H1 (cell line): Measurements from ENCODE around the gene EN2. TPM values are rescaled to one million over a fixed set of nuclear protein-coding genes. Genes with fewer than 3 reads are reported as not detected.
A peak's percentile ranks its signal among the peaks of the same experiment; 100 is the strongest.

Experiments used
- CTCF ChIA-PET: fragments of 300-600 bp; sonication (Branson Sonifier 250); formaldehyde crosslinking; loops from one replicate; lab custom pipeline; 2021; ENCODE audit not compliant: partially characterized antibody; lab: Charles Lee
- POLR2A ChIA-PET: fragments of 300-600 bp; sonication (Branson Sonifier 250); formaldehyde crosslinking; loops from one replicate; lab custom pipeline; 2021; ENCODE audit warnings: inconsistent platforms; ENCODE audit not compliant: partially characterized antibody; lab: Charles Lee
- DNase-seq, 2 experiments: peaks; one replicate each; pipeline versions ENCODE4 v3.0.0 to v3.0.0-alpha.2; 2010 to 2022; ENCODE audit warnings: low spot score in 2 of 2, low read depth in 1 of 2, mixed read lengths in 1 of 2
- FAIRE-seq: peaks from 2 replicates; lab custom pipeline; 2011; peaks lifted over from hg19 to GRCh38; lab: Jason Lieb, UNC
- H2AFZ ChIP-seq: 2 replicates; pipeline ENCODE4 v1.8.1; 2012; ENCODE audit warnings: low read length, inconsistent platforms
- H2AK5ac ChIP-seq: 2 replicates; pipeline ENCODE4 v1.6.1; 2013; ENCODE audit warnings: low read depth, low read length
- H2BK120ac ChIP-seq: replicated peaks from 2 replicates; pipeline ENCODE3; 2013; ENCODE audit warnings: low read depth, low read length, inconsistent platforms
- H2BK12ac ChIP-seq: 2 replicates; pipeline ENCODE4 v1.6.1; 2013; ENCODE audit warnings: low read depth, low read length
- H2BK15ac ChIP-seq: 2 replicates; pipeline ENCODE4 v1.6.1; 2013; ENCODE audit warnings: low read length
- H2BK20ac ChIP-seq: 2 replicates; pipeline ENCODE4 v1.6.1; 2013; ENCODE audit warnings: low read length
- H2BK5ac ChIP-seq: 2 replicates; pipeline ENCODE4 v1.6.1; 2013; ENCODE audit warnings: low read depth, low read length
- H3K14ac ChIP-seq: 2 replicates; pipeline ENCODE4 v1.6.1; 2013; ENCODE audit warnings: inconsistent platforms; ENCODE audit not compliant: insufficient read length
- H3K18ac ChIP-seq: 2 replicates; pipeline ENCODE4 v1.6.1; 2013; ENCODE audit warnings: low read length; ENCODE audit errors: extremely low read depth
- H3K23ac ChIP-seq: 2 replicates; pipeline ENCODE4 v1.6.1; 2013; ENCODE audit warnings: inconsistent platforms; ENCODE audit not compliant: insufficient read length
- H3K23me2 ChIP-seq: 2 replicates; pipeline ENCODE4 v1.6.1; 2013; ENCODE audit warnings: low read depth, low read length
- H3K27ac ChIP-seq: 2 replicates; pipeline ENCODE4 v1.6.1; 2011; ENCODE audit warnings: low read depth, low read length, inconsistent platforms
- H3K27me3 ChIP-seq, 4 experiments: replicated peaks in 1 of 4; 1 replicate in 1 of 4; 2 replicates in 3 of 4; pipeline versions ENCODE4 v1.6.1 to v1.8.1; 2011 to 2013; ENCODE audit warnings: low read length in 3 of 4, mild to moderate bottlenecking in 3 of 4, inconsistent platforms in 2 of 4, mixed read lengths in 2 of 4, moderate library complexity in 1 of 4; ENCODE audit not compliant: control insufficient read depth in 3 of 4, insufficient read depth in 3 of 4; ENCODE audit errors: extremely low read depth in 1 of 4
- H3K36me3 ChIP-seq, 4 experiments: 2 replicates each; pipeline versions ENCODE4 v1.6.1 to v1.8.1; 2011 to 2013; ENCODE audit warnings: mild to moderate bottlenecking in 4 of 4, low read length in 3 of 4, moderate library complexity in 2 of 4, control low read depth in 1 of 4, inconsistent platforms in 1 of 4; ENCODE audit not compliant: insufficient read depth in 4 of 4, control insufficient read depth in 2 of 4
- H3K4ac ChIP-seq: replicated peaks from 2 replicates; pipeline ENCODE3; 2013; ENCODE audit warnings: low read length, low read depth, mixed read lengths, inconsistent platforms; ENCODE audit not compliant: insufficient read length
- H3K4me1 ChIP-seq, 4 experiments: replicated peaks in 1 of 4; 1 replicate in 1 of 4; 2 replicates in 3 of 4; pipeline versions ENCODE4 v1.6.1 to v1.8.1; 2011 to 2013; ENCODE audit warnings: low read length in 3 of 4, inconsistent platforms in 2 of 4, mixed read lengths in 1 of 4; ENCODE audit not compliant: insufficient read depth in 4 of 4, control insufficient read depth in 3 of 4
- H3K4me2 ChIP-seq, 2 experiments: 2 replicates each; pipeline versions ENCODE4 v1.6.1 to v1.8.1; 2011 to 2013; ENCODE audit warnings: low read depth in 2 of 2, low read length in 2 of 2, control low read depth in 1 of 2, inconsistent platforms in 1 of 2, mild to moderate bottlenecking in 1 of 2; ENCODE audit not compliant: insufficient read depth in 1 of 2
- H3K4me3 ChIP-seq, 4 experiments: fragments of 200-600, 300-600 bp in 1 of 4; sonication (generic), shearing (Covaris generic), sonication (Bioruptor Twin) in 1 of 4; 2 replicates each; pipeline versions ENCODE4 v1.5.1 to v1.8.1; 2011 to 2016; ENCODE audit warnings: low read length in 4 of 4, low read depth in 3 of 4, control low read depth in 2 of 4, inconsistent platforms in 2 of 4, mild to moderate bottlenecking in 2 of 4, mixed read lengths in 1 of 4, moderate library complexity in 1 of 4; ENCODE audit not compliant: insufficient read depth in 2 of 4; ENCODE audit errors: extremely low read depth in 1 of 4
- H3K56ac ChIP-seq: replicated peaks from 2 replicates; pipeline ENCODE3; 2013; ENCODE audit warnings: low read depth, mild to moderate bottlenecking, mixed read lengths, low read length, inconsistent platforms; ENCODE audit not compliant: insufficient read length
- H3K79me1 ChIP-seq: 2 replicates; pipeline ENCODE4 v1.6.1; 2013; ENCODE audit warnings: low read depth, low read length, control low read depth
- H3K79me2 ChIP-seq, 2 experiments: 2 replicates each; pipeline versions ENCODE4 v1.6.1 to v1.8.1; 2012 to 2013; ENCODE audit warnings: low read length in 2 of 2, mild to moderate bottlenecking in 2 of 2, inconsistent platforms in 1 of 2; ENCODE audit not compliant: insufficient read depth in 2 of 2, control insufficient read depth in 1 of 2
- H3K9ac ChIP-seq, 4 experiments: replicated peaks in 1 of 4; 1 replicate in 1 of 4; 2 replicates in 3 of 4; pipeline versions ENCODE4 v1.6.1 to v1.8.1; 2011 to 2013; ENCODE audit warnings: low read depth in 3 of 4, low read length in 3 of 4, control low read depth in 2 of 4, mild to moderate bottlenecking in 2 of 4, moderate library complexity in 2 of 4, inconsistent platforms in 1 of 4; ENCODE audit errors: extremely low read depth in 1 of 4
- H3K9me3 ChIP-seq, 2 experiments: 2 replicates each; pipeline versions ENCODE4 v1.6.1 to v1.8.1; 2012 to 2013; ENCODE audit warnings: mild to moderate bottlenecking in 2 of 2, moderate library complexity in 2 of 2, control low read depth in 1 of 2, inconsistent platforms in 1 of 2, low read depth in 1 of 2, low read length in 1 of 2, mixed read lengths in 1 of 2; ENCODE audit not compliant: insufficient read depth in 2 of 2
- H4K20me1 ChIP-seq, 2 experiments: replicated peaks in 1 of 2; 2 replicates each; pipeline versions ENCODE3 to v1.8.1; 2011 to 2013; ENCODE audit warnings: inconsistent platforms in 2 of 2, low read length in 2 of 2, mild to moderate bottlenecking in 1 of 2; ENCODE audit not compliant: insufficient read depth in 2 of 2, control insufficient read depth in 1 of 2
- H4K5ac ChIP-seq: 2 replicates; pipeline ENCODE4 v1.6.1; 2013; ENCODE audit warnings: low read length, low read depth, mixed read lengths, inconsistent platforms; ENCODE audit not compliant: insufficient read length
- H4K8ac ChIP-seq: 2 replicates; pipeline ENCODE4 v1.8.0; 2013; ENCODE audit warnings: mild to moderate bottlenecking, moderate library complexity, low read length, inconsistent platforms; ENCODE audit not compliant: insufficient read depth; ENCODE audit errors: extremely low read depth
- H4K91ac ChIP-seq: replicated peaks from 2 replicates; pipeline ENCODE3; 2013; ENCODE audit warnings: low read length, mixed read lengths, inconsistent platforms; ENCODE audit not compliant: insufficient read length
- ATF2 ChIP-seq: IDR thresholded peaks from 2 replicates; pipeline ENCODE4 v1.6.1; 2012; ENCODE audit warnings: low read length, inconsistent platforms
- CEBPB ChIP-seq: IDR thresholded peaks from 2 replicates; pipeline ENCODE4 v1.6.1; 2012; ENCODE audit warnings: low read depth, low read length
- E2F6 ChIP-seq: IDR thresholded peaks from 2 replicates; pipeline ENCODE4 v1.6.1; 2012; ENCODE audit warnings: inconsistent platforms
- NANOG ChIP-seq: IDR thresholded peaks from 2 replicates; pipeline ENCODE4 v1.6.1; 2011; ENCODE audit warnings: low read length, low read depth, mild to moderate bottlenecking, inconsistent platforms; ENCODE audit not compliant: insufficient read depth, poor library complexity, severe bottlenecking
- SAP30 ChIP-seq: fragments of 300-600 bp; sonication (generic); IDR thresholded peaks from 2 replicates; pipeline ENCODE4 v1.7.1; 2012; ENCODE audit warnings: low read length, moderate library complexity, mild to moderate bottlenecking, inconsistent platforms; ENCODE audit not compliant: insufficient read depth, insufficient replicate concordance
- TEAD4 ChIP-seq: IDR thresholded peaks from 2 replicates; pipeline ENCODE4 v1.6.1; 2012; ENCODE audit warnings: low read depth, low read length, inconsistent platforms, mixed read lengths
- USF2 ChIP-seq: IDR thresholded peaks from 2 replicates; pipeline ENCODE4 v1.6.1; 2011; ENCODE audit warnings: low read length, improper control_type of control experiment
- ZNF274 ChIP-seq: IDR thresholded peaks from 2 replicates; pipeline ENCODE4 v1.7.0; 2012; ENCODE audit warnings: low read length, borderline replicate concordance; ENCODE audit errors: extremely low read depth
- WGBS, 2 experiments: shearing (Covaris generic) in 1 of 2; methylation state at CpG; one replicate each; pipeline versions ENCODE4 v1.1.6 to v1.1.7; 2013 to 2015; ENCODE audit warnings: low lambda C conversion rate in 2 of 2, mixed read lengths in 2 of 2, inconsistent platforms in 1 of 2, low coverage in 1 of 2, missing lambda C conversion rate in 1 of 2; ENCODE audit not compliant: insufficient replicate concordance in 2 of 2, insufficient coverage in 1 of 2, insufficient read length in 1 of 2; ENCODE audit errors: extremely low coverage in 1 of 2, missing lambda C conversion rate in 1 of 2; 5-methylcytosine and 5-hydroxymethylcytosine counted together
- polyA plus RNA-seq, 7 experiments: library from polyadenylated mRNA; depleted of rRNA in 3 of 7; stranded (reverse) in 5 of 7; unstranded in 2 of 7; fragments of >200 nt in 5 of 7; fragments of 200-250 nt in 2 of 7; gene quantifications; 1 replicate in 5 of 7; 2 replicates in 1 of 7; 4 replicates in 1 of 7; pipeline versions ENCODE4 v1.2.1 to v1.2.3, GENCODE V29; 2011 to 2013; ENCODE audit warnings: missing spikeins in 2 of 7, mixed read lengths in 2 of 7
- total RNA-seq: library from RNA; stranded (reverse); fragmentation: NEBNext Ultra II Directional; extraction: Animal tissue kit (Norgen Biotek cat#: 25700); gene quantifications from 2 replicates; pipeline ENCODE4 v1.2.1, GENCODE V29; 2021

The EN2 gene
- total and polyA plus RNA-seq, 2 of the 8 experiments (the other 6 are each of a cell fraction or from before 2014, with no cell fraction given) = not detected

- Histone ChIP-seq H3K23ac (no peak overlapping the region), H2BK120ac (no peak overlapping the region), H4K5ac (no peak overlapping the region), H3K18ac (no peak overlapping the region), H3K9me3 (no peaks in the 10 kb centered on the region), H3K9ac (no peak overlapping the region), H3K14ac (no peak overlapping the region), H4K8ac (no peak overlapping the region), H3K56ac (no peak overlapping the region), H3K79me1 (no peaks in the 10 kb centered on the region), H3K23me2 (peaks cover 3% of the 10 kb centered on the region), H2BK12ac (no peak overlapping the region), H4K20me1 (peaks cover 10 to 19% of the 10 kb centered on the region in 2 experiments), H2BK15ac (no peak overlapping the region), H3K27me3 (peaks cover 45 to 96% (median 79%) of the 10 kb centered on the region in 4 experiments), H4K91ac (no peak overlapping the region), H3K4me2 (peak overlapping the region in 1 of 2 experiments; percentile 49; a peak in 1 of 4 replicates), H3K4me1 (peaks cover 0 to 14% (median 2%) of the 10 kb centered on the region in 4 experiments; a peak in 5 of 7 replicates), H3K27ac (no peak overlapping the region), H2BK5ac (no peak overlapping the region), H2BK20ac (no peak overlapping the region), H2AFZ (no peak overlapping the region), H3K4me3 (no peak overlapping the region; a peak in 1 of 8 replicates), H2AK5ac (no peak overlapping the region), H3K4ac (no peak overlapping the region), H3K36me3 (no peaks in the 10 kb centered on the region; a peak in 1 of 8 replicates), H3K79me2 (no peaks in the 10 kb centered on the region)
- 5% methylated on average over 6 of the region's 6 CpGs; no CpG with 5 or more reads in 1 of the 2 experiments for WGBS, 2 experiments
- ChIA-PET POLR2A (interaction anchor here (1.0 to 1.7 kb wide), 2 partner anchors 20 to 44 kb away, joined by 3 to 4 read pairs; no protein-coding TSS in a partner anchor), CTCF (interaction anchor here (0.6 to 2.2 kb wide), 7 partner anchors 20 to 106 kb away, joined by 3 to 6 read pairs (median 4); no protein-coding TSS in a partner anchor)
- no peak for DNase-seq
- peak; percentile 24 for FAIRE-seq
- TF ChIP-seq ATF2 = no peak
- TF ChIP-seq ZNF274 = no peak
- no peak for TF ChIP-seq TEAD4
- no peak for TF ChIP-seq E2F6
- no peak for TF ChIP-seq SAP30
- TF ChIP-seq USF2 = no peak
- no peak for TF ChIP-seq CEBPB
- TF ChIP-seq NANOG = no peak
Measured at GRCh38 chr7:155510975-155511701, 53.2 kb downstream of the EN2 start.
